ENCODE results near the gene PLAAT2.
"Not testable (repeated sequence)": the region's sequence is repeated elsewhere in the genome, so short reads cannot be mapped to it uniquely, and the experiment has no call there.

DNA sequence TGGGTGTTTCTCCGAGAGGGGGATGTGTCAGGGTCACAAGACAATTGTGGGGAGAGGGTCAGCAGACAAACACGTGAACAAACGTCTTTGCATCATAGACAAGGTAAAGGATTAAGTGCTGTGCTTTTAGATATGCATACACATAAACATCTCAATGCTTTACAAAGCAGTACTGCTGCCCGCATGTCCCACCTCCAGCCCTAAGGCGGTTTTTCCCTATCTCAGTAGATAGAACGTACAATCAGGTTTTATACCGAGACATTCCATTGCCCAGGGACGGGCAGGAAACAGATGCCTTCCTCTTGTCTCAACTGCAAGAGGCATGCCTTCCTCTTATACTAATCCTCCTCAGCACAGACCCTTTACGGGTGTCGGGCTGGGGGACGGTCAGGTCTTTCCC, 35.0 kb downstream of the PLAAT2 start:
- TF ChIP-seq FOXM1 (IDR thresholded peaks at IDR 0.05; ENCODE audit: low read depth); NRF1 (IDR thresholded peaks at IDR 0.05; ENCODE audit: low read depth, low read length); CTCF (IDR thresholded peaks at IDR 0.05); GABPA (IDR thresholded peaks at IDR 0.05; ENCODE audit: low read depth); MAX (IDR thresholded peaks at IDR 0.05; ENCODE audit: low read depth); EZH2phosphoT487 (IDR thresholded peaks at IDR 0.05; ENCODE audit: borderline replicate concordance, low read depth); POLR2AphosphoS5 (IDR thresholded peaks at IDR 0.05; ENCODE audit: low read depth, low read length); SMC3 (IDR thresholded peaks at IDR 0.05; ENCODE audit: low read depth, low read length); SIN3A (IDR thresholded peaks at IDR 0.05; ENCODE audit: borderline replicate concordance, low read depth, low read length); RAD21 (IDR thresholded peaks at IDR 0.05; ENCODE audit: low read length); YY1 (IDR thresholded peaks at IDR 0.05; ENCODE audit: low read depth); CHD2 (IDR thresholded peaks at IDR 0.05; ENCODE audit: low read length, partially characterized antibody); USF2 (IDR thresholded peaks at IDR 0.05; ENCODE audit: borderline replicate concordance, low read depth, low read length): not testable (repeated sequence)
- TF ChIP-seq, protein P1, sequence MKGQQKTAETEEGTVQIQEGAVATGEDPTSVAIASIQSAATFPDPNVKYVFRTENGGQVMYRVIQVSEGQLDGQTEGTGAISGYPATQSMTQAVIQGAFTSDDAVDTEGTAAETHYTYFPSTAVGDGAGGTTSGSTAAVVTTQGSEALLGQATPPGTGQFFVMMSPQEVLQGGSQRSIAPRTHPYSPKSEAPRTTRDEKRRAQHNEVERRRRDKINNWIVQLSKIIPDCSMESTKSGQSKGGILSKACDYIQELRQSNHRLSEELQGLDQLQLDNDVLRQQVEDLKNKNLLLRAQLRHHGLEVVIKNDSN (IDR thresholded peaks at IDR 0.05; ENCODE audit: borderline replicate concordance, low read depth): not testable (repeated sequence)
